ENCODE measurements around the gene CCDC61.

CCDC61 gene

DNA sequence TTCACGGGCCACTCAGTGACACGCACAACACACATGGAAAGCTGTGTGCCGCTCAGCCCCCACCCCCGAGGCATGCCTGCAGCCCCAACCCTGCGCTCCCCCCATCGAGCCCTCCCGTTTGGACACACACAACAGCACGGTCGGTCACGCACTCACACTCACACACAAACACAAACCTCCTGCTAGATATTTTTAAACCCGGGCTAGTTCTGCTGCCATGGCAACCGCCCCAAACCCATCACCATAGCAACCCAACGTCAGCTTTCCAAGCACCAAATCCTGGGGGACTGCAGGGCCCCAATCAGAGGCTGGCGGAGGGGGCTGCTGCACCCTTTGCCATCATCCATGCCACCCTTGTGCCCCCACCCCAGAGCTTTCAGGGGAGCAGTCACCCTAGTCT is 19.1 kb upstream of the CCDC61 start:
- Histone ChIP-seq H3K9ac (no peak overlapping the region), H2AFZ (no peak overlapping the region), H3K27ac (no peak overlapping the region), H3K36me3 (ENCODE audit: control insufficient read depth, insufficient read depth, low read length) (no peaks in the 10 kb centered on the region), H3K4me2 (ENCODE audit: low read length) (no peak overlapping the region), H3K4me3 (ENCODE audit: low read depth, low read length) (no peak overlapping the region), H3K79me2 (no peaks in the 10 kb centered on the region), H3K27me3 (ENCODE audit: control insufficient read depth, insufficient read depth, low read length) (no peaks in the 10 kb centered on the region), H3K9me3 (ENCODE audit: control insufficient read depth, low read length) (no peaks in the 10 kb centered on the region), H3K4me1 (peaks cover 5% of the 10 kb centered on the region)
- TF ChIP-seq, protein P1, sequence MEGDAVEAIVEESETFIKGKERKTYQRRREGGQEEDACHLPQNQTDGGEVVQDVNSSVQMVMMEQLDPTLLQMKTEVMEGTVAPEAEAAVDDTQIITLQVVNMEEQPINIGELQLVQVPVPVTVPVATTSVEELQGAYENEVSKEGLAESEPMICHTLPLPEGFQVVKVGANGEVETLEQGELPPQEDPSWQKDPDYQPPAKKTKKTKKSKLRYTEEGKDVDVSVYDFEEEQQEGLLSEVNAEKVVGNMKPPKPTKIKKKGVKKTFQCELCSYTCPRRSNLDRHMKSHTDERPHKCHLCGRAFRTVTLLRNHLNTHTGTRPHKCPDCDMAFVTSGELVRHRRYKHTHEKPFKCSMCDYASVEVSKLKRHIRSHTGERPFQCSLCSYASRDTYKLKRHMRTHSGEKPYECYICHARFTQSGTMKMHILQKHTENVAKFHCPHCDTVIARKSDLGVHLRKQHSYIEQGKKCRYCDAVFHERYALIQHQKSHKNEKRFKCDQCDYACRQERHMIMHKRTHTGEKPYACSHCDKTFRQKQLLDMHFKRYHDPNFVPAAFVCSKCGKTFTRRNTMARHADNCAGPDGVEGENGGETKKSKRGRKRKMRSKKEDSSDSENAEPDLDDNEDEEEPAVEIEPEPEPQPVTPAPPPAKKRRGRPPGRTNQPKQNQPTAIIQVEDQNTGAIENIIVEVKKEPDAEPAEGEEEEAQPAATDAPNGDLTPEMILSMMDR (IDR thresholded peaks at IDR 0.05), result no peak

- H3K4me1 ChIP-seq, result no peaks in the 10 kb centered on the region
- H3K27me3 ChIP-seq (ENCODE audit: control insufficient read depth, insufficient read depth, low read length), result no peaks in the 10 kb centered on the region
- no peaks in the 10 kb centered on the region for H3K79me2 ChIP-seq
- no peak overlapping the region for H3K27ac ChIP-seq
- no peak overlapping the region for H3K9ac ChIP-seq
- H2AFZ ChIP-seq, result no peak overlapping the region
- no peaks in the 10 kb centered on the region for H3K9me3 ChIP-seq (ENCODE audit: control insufficient read depth, low read length)
- H3K4me2 ChIP-seq (ENCODE audit: low read length), result no peak overlapping the region
- H3K36me3 ChIP-seq (ENCODE audit: control insufficient read depth, insufficient read depth, low read length), result no peaks in the 10 kb centered on the region
- TF ChIP-seq, protein P1 (IDR thresholded peaks at IDR 0.05), result no peak
- H3K4me3 ChIP-seq (ENCODE audit: low read depth, low read length), result no peak overlapping the region
Observed at GRCh38 chr19:45978156-45978555, 17.1 kb upstream of the CCDC61 start.

- Histone ChIP-seq H3K79me2 (no peaks in the 10 kb centered on the region), H3K4me3 (ENCODE audit: low read depth, low read length) (no peak overlapping the region), H3K4me2 (ENCODE audit: low read length) (no peak overlapping the region)
Observed at GRCh38 chr19:45981350-45981749, 13.9 kb upstream of the CCDC61 start.

DNA sequence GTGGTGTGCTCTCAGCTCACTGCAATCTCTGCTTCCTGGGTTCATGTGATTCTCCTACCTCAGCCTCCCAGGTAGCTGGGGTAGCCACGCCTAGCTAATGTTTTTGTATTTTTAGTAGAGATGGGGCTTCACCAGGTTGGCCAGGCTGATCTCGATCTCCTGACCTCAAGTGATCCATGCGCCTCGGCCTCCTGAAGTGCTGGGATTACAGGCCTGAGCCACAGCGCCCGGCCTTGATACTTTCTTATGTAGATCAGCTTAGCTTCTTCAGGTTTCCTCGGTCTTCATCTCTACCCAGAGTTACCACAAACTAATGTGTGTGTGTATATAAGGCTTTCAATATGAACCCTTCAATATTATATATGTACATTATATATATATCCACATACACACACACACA is 9.9 kb upstream of the CCDC61 start:
- H3K79me2 ChIP-seq, result no peaks in the 10 kb centered on the region
- H3K9me3 ChIP-seq (ENCODE audit: control insufficient read depth, low read length), result no peaks in the 10 kb centered on the region
- H3K27me3 ChIP-seq (ENCODE audit: control insufficient read depth, insufficient read depth, low read length), result no peaks in the 10 kb centered on the region
- no peaks in the 10 kb centered on the region for H3K36me3 ChIP-seq (ENCODE audit: control insufficient read depth, insufficient read depth, low read length)
- no peak overlapping the region for H3K4me2 ChIP-seq (ENCODE audit: low read length)
- H3K9ac ChIP-seq, result no peak overlapping the region
- H3K4me1 ChIP-seq, result no peaks in the 10 kb centered on the region
- TF ChIP-seq, protein P1 (IDR thresholded peaks at IDR 0.05), result no peak
- no peak overlapping the region for H3K4me3 ChIP-seq (ENCODE audit: low read depth, low read length)
- no peak overlapping the region for H2AFZ ChIP-seq
- H3K27ac ChIP-seq, result no peak overlapping the region

More at GRCh38 chr19:45981350-45981749, 13.9 kb upstream of the CCDC61 start:
- H3K27me3 ChIP-seq (ENCODE audit: control insufficient read depth, insufficient read depth, low read length), result no peaks in the 10 kb centered on the region
- no peaks in the 10 kb centered on the region for H3K9me3 ChIP-seq (ENCODE audit: control insufficient read depth, low read length)
- no peak overlapping the region for H3K27ac ChIP-seq
- H3K36me3 ChIP-seq (ENCODE audit: control insufficient read depth, insufficient read depth, low read length), result no peaks in the 10 kb centered on the region
- no peaks in the 10 kb centered on the region for H3K4me1 ChIP-seq
- H2AFZ ChIP-seq, result no peak overlapping the region
- TF ChIP-seq, protein P1 (IDR thresholded peaks at IDR 0.05), result no peak
- H3K9ac ChIP-seq, result no peak overlapping the region

GRCh38 chr19:45990113-45990728 is 5.0 kb upstream of the CCDC61 start:
- Histone ChIP-seq H3K9ac (no peak overlapping the region), H3K4me1 (no peaks in the 10 kb centered on the region), H3K9me3 (ENCODE audit: control insufficient read depth, low read length) (no peaks in the 10 kb centered on the region), H3K4me3 (ENCODE audit: low read depth, low read length) (no peak overlapping the region), H3K36me3 (ENCODE audit: control insufficient read depth, insufficient read depth, low read length) (no peaks in the 10 kb centered on the region), H3K27ac (no peak overlapping the region), H3K4me2 (ENCODE audit: low read length) (no peak overlapping the region), H3K27me3 (ENCODE audit: control insufficient read depth, insufficient read depth, low read length) (no peaks in the 10 kb centered on the region), H3K79me2 (no peaks in the 10 kb centered on the region), H2AFZ (no peak overlapping the region)
- TF ChIP-seq, protein P1 (IDR thresholded peaks at IDR 0.05), result no peak
